H1 (cell line): ENCODE measurements around the gene PYGB. TPM values are rescaled to one million over a fixed set of nuclear protein-coding genes. Genes with fewer than 3 reads are reported as not detected.

ENCODE experiments used
- polyA plus RNA-seq, 7 experiments: library from polyadenylated mRNA; depleted of rRNA in 3 of 7; stranded (reverse) in 5 of 7; unstranded in 2 of 7; fragments of >200 nt in 5 of 7; fragments of 200-250 nt in 2 of 7; gene quantifications; 1 replicate in 5 of 7; 2 replicates in 1 of 7; 4 replicates in 1 of 7; pipeline versions ENCODE4 v1.2.1 to v1.2.3, GENCODE V29; 2011 to 2013; ENCODE audit warnings: missing spikeins in 2 of 7, mixed read lengths in 2 of 7
- small RNA-seq: library from polyadenylated mRNA; stranded (forward); fragments of <200 nt; extraction: miRNeasy Mini kit (QIAGEN cat#:217004); gene quantifications from one replicate; pipeline ENCODE3, GENCODE V24; 2013; ENCODE audit not compliant: insufficient read depth
- total RNA-seq: library from RNA; stranded (reverse); fragmentation: NEBNext Ultra II Directional; extraction: Animal tissue kit (Norgen Biotek cat#: 25700); gene quantifications from 2 replicates; pipeline ENCODE4 v1.2.1, GENCODE V29; 2021

Gene PYGB
- total and polyA plus RNA-seq, 2 of the 8 experiments (the other 6 are each of a cell fraction or from before 2014, with no cell fraction given), result 26.6 to 56.0 TPM

Small RNA genes lying within 50 kb of the gene (small RNA-seq; reads per million reads assigned to genes)
- gene AL035252.4, result not detected
- gene AL121772.2, result not detected
- not detected for gene RF00019

Other genes with a start within 250 kb of the PYGB start
- 2.2 and 2.6 TPM in 2 replicates for gene ACSS1, start 189.9 kb upstream of the PYGB start, total RNA-seq
- 3.3 and 3.4 TPM in 2 replicates for gene ACSS1, start 189.9 kb upstream of the PYGB start, polyA plus RNA-seq (2011; rRNA removed)
- not detected in 2 replicates for gene VSX1, start 165.9 kb upstream of the PYGB start, total RNA-seq
- 0.05 and 0.14 TPM in 2 replicates for gene VSX1, start 165.9 kb upstream of the PYGB start, polyA plus RNA-seq (2011; rRNA removed)
- gene ENTPD6, start 52.4 kb upstream of the PYGB start, total RNA-seq, result 43.9 and 47.8 TPM in 2 replicates
- 57.3 and 70.6 TPM in 2 replicates for gene ENTPD6, start 52.4 kb upstream of the PYGB start, polyA plus RNA-seq (2011; rRNA removed)
- gene ABHD12, start 142.8 kb downstream of the PYGB start, total RNA-seq, result 59.5 and 60.5 TPM in 2 replicates
- gene ABHD12, start 142.8 kb downstream of the PYGB start, polyA plus RNA-seq (2011; rRNA removed), result 31.3 and 42.8 TPM in 2 replicates
- 68.4 and 69.9 TPM in 2 replicates for gene GINS1, start 159.6 kb downstream of the PYGB start, total RNA-seq
- 26.3 and 44.7 TPM in 2 replicates for gene GINS1, start 159.6 kb downstream of the PYGB start, polyA plus RNA-seq (2011; rRNA removed)